ENCODE measurements around the gene ELOVL2.

Gene ELOVL2

DNA sequence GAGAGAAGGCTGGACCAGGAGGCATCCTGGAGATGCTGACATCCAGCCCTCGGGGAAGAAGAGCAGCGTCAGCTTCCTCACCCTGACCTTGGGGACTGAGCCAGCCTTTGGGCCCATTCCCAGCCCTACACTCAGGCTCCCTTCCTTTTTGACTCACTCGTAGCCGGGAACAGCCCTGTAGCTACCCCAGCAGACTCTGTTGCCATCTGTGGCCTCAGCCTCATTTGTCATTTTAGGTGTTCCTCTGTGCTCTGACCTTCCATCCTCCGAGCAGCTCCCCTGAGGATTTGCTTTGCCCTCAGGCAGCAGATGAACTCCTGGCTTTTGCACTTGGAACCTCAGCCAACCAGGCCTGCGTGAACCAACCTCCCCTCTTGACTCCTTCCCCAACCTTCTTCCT, 67.5 kb downstream of the ELOVL2 start:
- no peak for DNase-seq

DNA sequence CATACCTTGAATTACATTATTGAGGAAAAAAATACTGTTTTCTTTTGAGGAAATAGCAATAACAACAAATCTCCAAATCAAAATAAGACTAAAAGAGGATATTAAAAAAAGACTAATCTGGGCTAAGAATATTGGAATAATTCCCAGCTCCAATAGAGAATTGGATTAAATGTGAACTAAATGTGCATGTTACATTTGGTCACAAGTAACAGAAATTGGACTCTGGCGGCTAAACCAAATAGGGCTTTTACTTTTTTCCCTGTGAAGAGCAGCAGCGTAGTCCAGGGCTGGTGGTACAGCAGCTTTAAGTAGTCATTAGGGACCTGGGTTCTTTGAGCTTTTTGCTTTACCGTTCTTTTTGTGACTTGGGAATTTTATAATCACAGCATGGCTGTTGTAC, 71.9 kb downstream of the ELOVL2 start:
- DNase-seq: no peak

DNA sequence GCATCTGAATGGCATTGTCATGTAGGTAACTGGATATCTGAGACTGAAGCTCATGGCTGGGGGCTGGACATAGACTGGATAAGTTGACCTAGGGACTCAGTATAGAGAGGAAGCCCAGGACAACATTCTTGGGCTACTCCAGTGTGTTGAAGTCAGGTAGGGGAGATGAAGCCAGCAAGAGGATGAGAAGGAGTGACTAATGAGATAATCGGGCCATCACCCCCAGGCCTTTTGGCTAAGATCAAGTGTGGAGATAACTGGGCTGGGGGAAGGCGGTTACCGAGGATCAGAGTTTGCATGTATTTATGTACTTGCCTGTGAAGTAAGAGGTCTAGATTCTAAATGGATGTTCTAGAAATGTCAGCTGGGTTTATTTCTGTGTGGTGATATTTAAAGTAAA, 73.4 kb downstream of the ELOVL2 start:
- no peak for DNase-seq

DNA sequence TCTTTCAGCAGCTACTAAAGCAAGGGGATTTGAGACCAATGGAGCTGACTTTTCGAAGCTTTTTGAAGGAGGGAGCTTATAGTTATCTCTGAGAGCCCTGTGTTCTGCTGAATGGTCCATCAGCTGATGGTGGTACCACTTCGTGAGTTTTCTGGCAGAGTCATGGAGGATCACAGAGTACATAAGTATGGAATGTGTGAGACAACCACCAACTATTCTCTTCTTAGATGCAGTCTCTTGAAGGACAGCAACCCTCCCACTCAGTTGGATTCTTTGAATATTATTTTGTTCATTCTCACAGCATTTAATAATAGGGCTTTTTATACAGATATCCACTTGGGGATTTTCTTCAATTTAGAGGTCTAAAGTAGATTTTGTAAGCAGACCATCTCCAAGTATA, 75.3 kb downstream of the ELOVL2 start:
- DNase-seq: no peak

DNA sequence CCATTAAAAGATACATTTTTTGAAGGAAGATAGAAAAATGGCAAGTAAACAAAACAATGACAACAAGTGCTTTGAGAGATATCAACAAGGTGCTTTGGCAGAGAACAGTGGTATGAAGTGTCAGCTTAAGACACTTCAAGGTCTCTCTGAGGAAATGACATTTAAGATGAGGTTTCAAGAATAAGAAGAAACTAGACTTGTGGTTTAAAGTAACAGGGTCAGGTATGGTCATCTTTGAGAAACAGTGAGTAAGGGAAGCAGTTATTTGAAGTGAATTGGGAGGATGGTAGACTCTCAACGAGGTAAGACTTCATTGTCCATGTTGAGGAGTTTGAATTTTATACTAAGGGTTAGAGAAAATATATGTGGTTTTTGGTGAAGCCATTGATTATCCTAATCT, 79.4 kb downstream of the ELOVL2 start:
- DNase-seq: no peak

DNA sequence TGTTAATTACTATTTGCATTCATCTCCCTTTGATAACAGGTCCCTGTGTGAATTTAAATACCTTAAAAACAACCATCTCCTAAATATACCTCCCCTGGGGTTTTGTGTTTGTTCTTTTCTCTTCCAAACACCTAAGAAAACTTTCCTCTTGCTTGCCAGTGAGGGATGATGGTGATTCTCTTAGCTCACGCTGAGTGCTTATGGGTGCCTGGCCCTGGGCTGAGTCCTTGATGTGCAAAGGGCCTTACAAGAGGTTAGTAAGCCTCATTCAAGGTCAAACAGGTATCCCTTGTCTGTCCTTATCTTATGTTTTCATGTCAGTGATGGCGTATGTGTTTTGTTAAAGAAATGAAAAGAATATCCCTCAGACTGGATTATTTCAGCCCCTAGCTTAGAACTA, 81.0 kb downstream of the ELOVL2 start:
- DNase-seq: no peak

DNA sequence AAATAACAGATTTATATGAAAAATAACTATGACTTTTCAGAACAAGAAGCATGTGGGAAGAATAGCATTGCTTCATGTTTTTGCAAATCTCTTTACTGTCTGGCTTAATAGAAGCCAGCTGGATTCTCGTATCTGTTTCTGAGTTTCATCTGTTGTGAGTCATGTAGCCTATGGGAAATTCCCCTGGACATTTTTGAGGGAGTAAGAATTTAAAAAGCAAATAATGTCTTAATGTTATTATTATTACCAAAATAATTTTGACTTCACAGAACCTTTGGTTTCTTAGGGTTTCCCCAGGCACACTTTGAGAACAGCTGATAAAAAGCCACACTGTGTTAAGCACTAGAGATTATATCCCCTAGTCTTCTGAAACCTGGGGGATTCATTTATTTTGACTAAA, 81.4 kb downstream of the ELOVL2 start:
- DNase-seq: no peak

DNA sequence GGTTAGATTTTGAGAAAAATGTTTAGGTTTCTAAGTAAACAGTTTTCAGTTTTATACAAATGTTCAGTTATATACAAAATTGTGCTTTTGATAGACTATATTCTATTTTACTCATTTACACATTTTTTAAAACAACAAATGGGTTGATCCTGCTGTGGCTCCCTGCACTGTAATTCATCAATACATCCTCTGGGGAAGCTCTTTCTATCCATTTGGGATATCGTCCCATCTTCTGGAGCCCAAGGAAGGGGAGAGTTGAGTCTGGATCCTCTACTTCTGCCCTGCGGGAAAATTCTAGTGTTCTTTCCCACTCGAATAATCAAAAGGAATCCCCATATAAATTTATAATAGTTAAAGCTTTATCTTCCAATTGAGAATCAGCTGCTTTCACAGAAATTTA, 82.3 kb downstream of the ELOVL2 start:
- no peak for DNase-seq

DNA sequence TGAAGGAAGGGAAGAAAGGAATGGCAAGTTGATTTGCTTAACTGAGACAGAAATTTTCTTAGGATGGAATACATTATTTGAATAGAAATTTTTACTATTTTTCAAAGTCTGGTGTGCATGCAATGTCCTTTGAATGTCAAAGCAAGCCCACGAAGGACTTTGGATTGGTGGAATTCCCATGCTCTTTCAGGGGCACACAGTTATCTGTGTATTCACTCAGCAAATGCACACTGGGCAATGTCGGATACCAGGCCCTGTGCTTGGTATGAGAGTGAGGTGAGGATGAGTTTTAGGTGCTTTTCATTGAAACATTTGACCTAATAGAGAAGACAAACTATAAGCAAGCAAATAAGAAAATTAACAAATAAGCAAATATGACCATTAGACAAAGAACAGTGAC, 83.9 kb downstream of the ELOVL2 start:
- no peak for DNase-seq

DNA sequence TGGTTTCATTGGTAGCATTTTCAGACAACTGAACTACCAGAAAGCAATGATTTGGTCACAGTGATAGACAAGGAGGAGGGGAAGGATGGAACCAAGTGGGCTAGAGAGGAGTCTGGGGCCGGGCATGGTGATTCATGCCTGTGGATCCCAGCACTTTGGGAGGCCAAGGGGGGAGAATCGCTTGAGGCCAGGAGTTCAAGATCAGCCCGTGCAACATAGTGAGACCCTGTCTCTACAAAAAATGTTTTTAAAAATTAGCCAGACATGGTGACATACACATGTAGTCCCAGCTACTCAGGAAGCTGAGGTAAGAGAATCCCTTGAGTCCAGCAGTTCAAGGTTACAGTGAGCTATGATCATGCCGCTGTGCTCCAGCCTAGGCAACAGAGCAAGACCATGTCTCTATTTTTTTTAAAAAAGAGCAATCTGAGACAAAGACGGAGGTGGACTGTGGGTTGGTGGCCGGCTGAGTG, 86.7 kb downstream of the ELOVL2 start:
- DNase-seq: no peak

DNA sequence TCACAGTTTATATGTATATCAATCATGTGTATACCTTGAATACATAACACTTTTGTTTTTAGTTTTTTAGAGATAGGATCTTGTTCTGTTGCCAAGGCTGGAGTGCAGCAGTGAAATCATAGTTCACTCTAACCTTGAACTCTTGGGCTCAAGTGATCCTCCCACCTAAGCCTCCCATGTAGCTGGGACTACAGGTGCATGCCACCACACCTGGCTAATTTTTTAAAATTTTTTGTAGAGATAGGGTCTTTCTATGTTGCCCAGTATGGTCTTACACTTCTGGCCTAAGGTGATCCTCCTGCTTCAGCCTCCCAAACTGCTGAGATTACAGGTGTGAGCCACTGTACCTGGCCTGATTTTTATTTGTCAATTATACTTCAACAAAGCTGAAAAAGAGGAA, 87.3 kb downstream of the ELOVL2 start:
- no peak for DNase-seq

DNA sequence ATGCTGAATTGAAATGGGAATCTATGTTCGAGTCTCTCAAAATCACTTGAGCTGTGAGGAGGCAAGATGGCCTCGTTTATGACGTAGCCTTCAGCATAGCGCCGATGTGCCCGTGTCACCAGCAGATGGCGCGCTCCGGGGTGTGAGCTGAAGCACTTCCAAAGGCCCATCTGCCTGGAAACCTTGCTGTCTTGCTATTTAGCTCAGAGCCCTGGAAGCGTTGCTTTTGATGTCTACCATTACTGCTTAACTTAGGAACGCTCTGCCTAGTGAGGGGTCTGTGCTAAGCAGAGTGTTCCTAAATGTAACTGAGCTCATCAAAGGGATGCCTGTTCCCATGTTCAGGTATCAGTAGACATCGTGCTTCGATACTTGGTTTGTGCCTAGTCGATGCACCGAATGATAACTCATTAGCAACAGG, 89.5 kb downstream of the ELOVL2 start:
- peak; percentile 91 for DNase-seq

DNA sequence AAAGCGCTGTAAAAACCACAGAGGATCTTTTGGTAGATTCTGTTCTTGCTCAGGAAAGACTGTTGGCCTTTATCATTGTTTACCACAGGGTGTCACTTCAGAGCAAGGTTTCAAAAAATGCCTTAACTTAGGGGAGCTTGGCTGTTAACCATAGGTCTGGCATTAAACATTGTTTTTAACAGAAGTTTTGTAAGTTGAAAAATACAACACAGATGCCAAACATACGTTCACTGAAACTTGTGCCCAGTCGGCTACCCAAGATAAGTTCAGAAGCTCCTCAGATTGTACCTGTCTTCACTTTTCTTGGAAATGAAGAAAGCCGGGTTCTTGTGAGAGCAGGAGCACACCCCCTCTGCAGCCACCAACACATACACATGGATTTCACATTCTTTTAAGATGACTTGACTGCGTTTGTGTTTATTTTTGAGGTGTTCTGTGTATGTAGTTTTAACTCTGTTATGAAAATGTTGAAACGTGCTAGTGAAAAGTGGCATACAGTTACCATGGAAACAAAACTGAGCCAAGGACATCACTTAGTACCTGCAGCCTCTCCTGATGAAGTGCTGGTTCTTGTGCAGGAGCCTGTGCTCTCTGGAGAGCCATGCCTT, 92.3 kb downstream of the ELOVL2 start:
- peak; percentile 36 for DNase-seq

DNA sequence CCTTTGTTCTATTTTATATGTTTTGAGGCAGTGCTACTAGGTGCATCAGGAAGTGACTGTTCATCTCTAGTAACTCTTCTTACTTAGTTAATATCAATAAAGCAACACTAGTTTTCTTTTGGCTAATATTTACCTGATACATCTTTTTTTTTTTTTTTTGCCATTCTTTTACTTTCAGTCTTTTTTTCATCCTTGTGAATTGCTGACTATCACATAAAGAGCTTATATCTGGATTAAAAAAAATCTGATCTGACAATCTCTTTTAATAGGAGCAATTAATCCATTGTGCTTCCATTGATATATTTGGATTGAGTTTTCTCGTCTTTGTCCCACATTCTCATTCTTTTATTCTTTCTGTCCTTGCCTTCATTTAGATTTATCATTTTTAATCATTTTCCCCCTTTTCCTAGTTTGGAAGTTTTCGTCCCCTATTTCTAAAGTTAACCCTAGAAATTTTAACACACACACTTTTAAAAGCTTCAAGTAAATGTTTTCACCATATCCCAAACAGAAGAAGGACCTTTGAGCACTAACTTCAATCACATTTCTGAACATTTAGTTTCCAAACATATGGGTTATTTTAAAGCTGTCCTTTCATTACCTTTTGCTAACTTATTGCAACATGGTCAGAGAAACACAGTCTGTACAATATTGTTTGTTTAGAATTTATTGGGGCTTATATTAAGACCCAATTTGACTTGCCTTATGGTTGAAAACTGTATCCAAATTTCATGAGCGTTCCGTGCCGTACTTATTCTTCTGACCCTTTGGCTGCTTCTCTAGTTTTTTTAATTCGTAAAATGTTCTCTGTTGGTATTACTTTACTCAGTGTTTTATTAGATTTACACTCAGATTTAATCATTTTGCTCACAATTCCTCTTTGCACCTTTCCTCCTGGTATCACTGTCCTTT, 94.3 kb downstream of the ELOVL2 start:
- no peak for DNase-seq

DNA sequence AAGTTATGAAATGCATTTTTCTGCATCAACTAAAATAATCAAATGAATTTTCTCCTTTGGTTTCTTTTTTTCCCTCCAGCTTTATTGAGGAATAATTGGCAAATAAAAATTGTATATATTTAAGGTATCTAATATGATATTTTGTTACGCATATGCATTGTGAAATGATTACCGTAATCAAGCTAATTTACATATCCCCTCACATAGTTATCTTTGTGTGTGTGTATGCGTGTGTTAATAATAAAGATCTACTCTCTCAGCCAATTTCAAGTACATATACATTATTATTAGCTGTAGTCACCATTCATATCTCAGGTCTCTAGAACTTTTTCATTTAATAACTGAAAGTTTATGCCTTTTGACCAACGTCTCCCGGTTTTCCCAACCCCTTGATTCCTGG, 96.1 kb downstream of the ELOVL2 start:
- DNase-seq: no peak

DNA sequence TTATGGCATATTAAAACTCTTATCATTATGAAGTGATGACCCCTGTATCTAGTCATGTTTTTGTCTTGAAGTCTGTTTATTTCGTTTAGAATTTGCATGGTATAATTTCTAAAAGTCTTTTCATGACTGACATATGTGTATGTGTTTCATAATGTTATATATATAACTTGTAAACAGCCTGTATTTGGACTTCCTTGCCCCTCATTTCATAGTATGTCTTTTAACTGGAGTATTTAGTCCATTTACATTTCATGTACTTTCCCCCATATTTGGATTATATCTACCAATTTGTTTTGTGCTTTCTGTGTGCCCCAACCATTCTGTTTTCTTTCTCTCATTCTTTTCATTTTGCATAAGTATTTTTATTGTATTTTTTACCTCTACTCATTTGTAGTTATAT, 98.3 kb downstream of the ELOVL2 start:
- no peak for DNase-seq

DNA sequence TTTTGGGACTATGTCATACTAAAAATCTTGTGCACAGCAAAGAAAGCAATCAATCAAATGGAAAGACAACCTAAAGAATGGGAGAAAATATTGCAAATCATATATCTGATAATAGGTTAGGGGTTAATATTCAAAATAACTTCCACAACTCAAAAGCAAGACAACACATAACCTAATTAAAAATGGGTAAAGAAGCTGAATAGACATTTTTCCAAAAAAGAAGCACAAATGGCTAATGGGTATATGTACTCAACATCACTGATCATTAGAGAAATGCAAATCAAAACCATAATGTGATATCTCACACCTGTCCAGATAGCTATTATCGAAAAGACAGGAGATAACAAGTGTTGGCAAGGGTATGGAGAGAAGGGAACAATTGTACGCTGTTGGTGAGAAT, 104.3 kb downstream of the ELOVL2 start:
- no peak for DNase-seq

DNA sequence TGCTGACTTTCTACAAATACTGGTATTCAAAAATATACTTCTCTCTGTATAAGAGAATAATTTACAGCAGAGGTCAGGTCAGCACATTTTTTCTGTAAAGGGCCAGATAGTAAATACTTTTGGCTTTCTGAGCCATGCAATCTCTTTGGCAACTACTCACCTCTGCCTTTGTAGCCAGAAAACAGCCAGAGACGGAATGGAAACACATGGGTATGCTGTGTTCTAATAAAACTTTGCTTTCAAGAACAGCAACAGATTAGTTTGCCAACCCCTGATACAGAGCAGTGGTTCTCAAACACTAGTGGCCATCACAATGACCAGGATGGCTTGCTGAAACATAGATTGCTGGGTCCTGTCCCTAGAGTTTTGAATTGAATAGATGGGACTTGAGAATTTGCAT, 111.0 kb downstream of the ELOVL2 start:
- DNase-seq: no peak
